CD8-positive, alpha-beta memory T cell (primary cell): ENCODE results near the gene ADGRB3. TPM values are rescaled to one million over a fixed set of nuclear protein-coding genes. Genes with fewer than 3 reads are reported as not detected.

ENCODE experiments used
- CTCF ChIA-PET: fragments of 350-600 bp; sonication (Branson Sonifier 250); formaldehyde crosslinking; loops from one replicate; lab custom pipeline; 2021; ENCODE audit warnings: antibody characterized with exemption; lab: Charles Lee
- POLR2A ChIA-PET: fragments of 350-600 bp; sonication (Branson Sonifier 250); formaldehyde crosslinking; loops from one replicate; lab custom pipeline; 2021; ENCODE audit warnings: antibody characterized with exemption; lab: Charles Lee
- DNase-seq, 5 donors: peaks; one replicate each; pipeline versions ENCODE4 v3.0.0 to v3.0.0-alpha.2; 2020 to 2022; ENCODE audit warnings: mixed read lengths in 1 of 5
- H3K27ac ChIP-seq: one replicate; pipeline ENCODE4 v1.7.0; 2013; ENCODE audit warnings: low read depth, mild to moderate bottlenecking, low read length, moderate library complexity
- H3K27me3 ChIP-seq: 2 replicates; pipeline ENCODE4 v1.7.0; 2013; ENCODE audit warnings: low read length, mild to moderate bottlenecking; ENCODE audit not compliant: insufficient read depth, poor library complexity, severe bottlenecking
- H3K36me3 ChIP-seq: 2 replicates; pipeline ENCODE4 v1.7.0; 2013; ENCODE audit warnings: mild to moderate bottlenecking, low read length, moderate library complexity; ENCODE audit not compliant: insufficient read depth
- H3K4me1 ChIP-seq: 2 replicates; pipeline ENCODE4 v1.7.0; 2013; ENCODE audit warnings: mild to moderate bottlenecking, low read length, moderate library complexity; ENCODE audit not compliant: insufficient read depth
- H3K4me3 ChIP-seq: 2 replicates; pipeline ENCODE4 v1.7.0; 2013; ENCODE audit warnings: mild to moderate bottlenecking, low read length
- H3K9me3 ChIP-seq: 2 replicates; pipeline ENCODE4 v1.7.0; 2013; ENCODE audit warnings: mild to moderate bottlenecking, low read length
- H3K27ac Mint-ChIP-seq, 8 donors: one replicate each; pipeline ENCODE4 v1.8.0; 2020 to 2021; ENCODE audit warnings: mixed read lengths in 8 of 8, mild to moderate bottlenecking in 6 of 8, inconsistent platforms in 3 of 8, moderate library complexity in 3 of 8
- H3K27me3 Mint-ChIP-seq, 2 donors: one replicate each; pipeline ENCODE4 v1.8.0; 2020 to 2021; ENCODE audit warnings: mixed read lengths in 2 of 2, mild to moderate bottlenecking in 1 of 2, moderate library complexity in 1 of 2
- H3K36me3 Mint-ChIP-seq, 3 donors: one replicate each; pipeline ENCODE4 v1.8.0; 2020 to 2021; ENCODE audit warnings: mixed read lengths in 3 of 3, inconsistent platforms in 1 of 3, mild to moderate bottlenecking in 1 of 3
- H3K4me1 Mint-ChIP-seq, 3 donors: one replicate each; pipeline ENCODE4 v1.8.0; 2020 to 2021; ENCODE audit warnings: mixed read lengths in 3 of 3, inconsistent platforms in 1 of 3, mild to moderate bottlenecking in 1 of 3
- H3K4me3 Mint-ChIP-seq, 7 donors: one replicate each; pipeline ENCODE4 v1.8.0; 2020 to 2021; ENCODE audit warnings: mixed read lengths in 7 of 7, mild to moderate bottlenecking in 6 of 7, moderate library complexity in 4 of 7, inconsistent platforms in 2 of 7
- H3K9me3 Mint-ChIP-seq, 5 donors: one replicate each; pipeline ENCODE4 v1.8.0; 2020 to 2022; ENCODE audit warnings: mixed read lengths in 5 of 5, mild to moderate bottlenecking in 3 of 5, moderate library complexity in 2 of 5, inconsistent platforms in 1 of 5
- polyA plus RNA-seq: library from polyadenylated mRNA; unstranded; fragments of 300-500 nt; fragmentation: Illumina TruSeq; gene quantifications from one replicate; pipeline ENCODE4 v1.2.3, GENCODE V29; 2021
- total RNA-seq, 2 experiments: library from RNA; stranded (reverse); gene quantifications; one replicate each; pipeline ENCODE4 v1.2.3, GENCODE V29; 2021

ADGRB3 gene
- total and polyA plus RNA-seq, 3 experiments from 2014 or later: not detected

DNA sequence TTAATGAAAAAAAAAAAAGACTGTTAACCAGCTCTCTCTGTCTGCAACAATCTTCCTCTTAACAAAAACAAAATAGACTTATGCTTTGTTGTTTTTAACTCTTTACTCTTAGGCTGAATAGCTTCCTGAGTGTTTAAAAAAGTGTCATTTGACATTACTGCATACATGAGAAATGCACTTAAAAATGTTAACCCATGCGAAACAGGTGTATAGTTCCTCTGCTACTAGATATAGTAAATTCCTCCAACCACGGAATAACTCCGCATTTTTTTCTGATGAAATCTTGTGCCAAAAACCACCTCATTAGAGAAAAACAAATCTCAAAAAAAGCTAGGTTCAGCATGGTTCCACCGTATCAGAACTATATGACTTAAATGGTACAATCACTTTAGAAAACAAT is 426.0 kb downstream of the ADGRB3 start:
- no peak for DNase-seq
- Mint-ChIP-seq H3K4me3 (no peak overlapping the region), H3K36me3 (no peaks in the 10 kb centered on the region), H3K27me3 (no peaks in the 10 kb centered on the region), H3K27ac (no peak overlapping the region), H3K9me3 (peaks cover 0 to 13% (median 3%) of the 10 kb centered on the region in 5 donors), H3K4me1 (no peaks in the 10 kb centered on the region)
- CTCF ChIA-PET: no interaction called here
- no peaks in the 10 kb centered on the region for H3K27me3 ChIP-seq
- H3K4me1 ChIP-seq: no peaks in the 10 kb centered on the region
- H3K4me3 ChIP-seq: no peak overlapping the region
- POLR2A ChIA-PET: no interaction called here
- H3K9me3 ChIP-seq: no peaks in the 10 kb centered on the region
- no peaks in the 10 kb centered on the region for H3K36me3 ChIP-seq
- H3K27ac ChIP-seq: no peak overlapping the region

DNA sequence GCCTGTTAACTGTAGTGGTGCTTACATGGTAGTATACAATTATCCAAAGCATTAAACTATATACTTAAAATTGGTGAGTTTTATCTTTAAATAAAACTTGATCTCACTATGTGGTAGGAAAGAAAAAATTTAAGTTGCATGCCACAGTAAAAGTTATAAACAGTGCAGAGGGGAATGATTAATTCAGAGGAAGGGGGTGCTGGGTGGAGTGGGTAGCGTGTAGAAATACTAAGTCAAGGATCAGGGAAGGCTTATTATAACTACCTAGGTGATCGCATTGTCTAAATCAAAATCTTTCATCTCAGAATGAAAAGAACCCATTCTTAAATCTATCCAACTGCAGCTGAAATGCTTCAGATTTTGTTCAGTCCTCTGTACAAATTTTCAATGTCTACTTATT is 428.3 kb downstream of the ADGRB3 start:
- Histone ChIP-seq H3K4me1 (no peaks in the 10 kb centered on the region), H3K9me3 (no peaks in the 10 kb centered on the region), H3K27me3 (no peaks in the 10 kb centered on the region), H3K4me3 (no peak overlapping the region), H3K27ac (no peak overlapping the region), H3K36me3 (no peaks in the 10 kb centered on the region)
- no peak for DNase-seq
- peaks cover 0 to 3% (median 2%) of the 10 kb centered on the region in 5 donors for H3K9me3 Mint-ChIP-seq
- H3K36me3 Mint-ChIP-seq: no peaks in the 10 kb centered on the region
- H3K4me1 Mint-ChIP-seq: no peaks in the 10 kb centered on the region
- ChIA-PET CTCF (no interaction called here), POLR2A (no interaction called here)
- no peak overlapping the region for H3K27ac Mint-ChIP-seq
- H3K27me3 Mint-ChIP-seq: no peaks in the 10 kb centered on the region
- H3K4me3 Mint-ChIP-seq: no peak overlapping the region

DNA sequence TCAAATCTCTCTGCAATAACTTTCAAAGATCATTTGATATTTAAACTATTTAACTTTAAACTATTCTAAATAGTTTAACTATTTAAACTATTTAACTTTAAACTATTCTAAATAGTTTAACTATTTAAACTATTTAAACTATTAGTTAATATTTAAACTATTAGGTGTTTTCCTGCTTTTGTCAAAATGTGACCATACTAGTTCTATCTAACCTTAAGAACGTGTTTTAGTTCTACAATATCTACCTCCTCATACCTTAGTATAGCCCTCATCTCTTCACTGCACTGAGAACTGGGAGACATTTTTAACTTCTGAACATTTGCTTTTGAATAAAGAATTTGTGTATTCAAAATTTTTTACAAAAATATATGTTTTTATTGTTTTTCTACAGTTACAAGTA is 429.1 kb downstream of the ADGRB3 start:
- POLR2A ChIA-PET: no interaction called here
- Histone ChIP-seq H3K36me3 (no peaks in the 10 kb centered on the region), H3K9me3 (no peaks in the 10 kb centered on the region), H3K27ac (no peak overlapping the region), H3K27me3 (no peaks in the 10 kb centered on the region), H3K4me1 (no peaks in the 10 kb centered on the region), H3K4me3 (no peak overlapping the region)
- CTCF ChIA-PET: no interaction called here
- Mint-ChIP-seq H3K36me3 (no peaks in the 10 kb centered on the region), H3K27ac (no peak overlapping the region), H3K4me1 (no peaks in the 10 kb centered on the region), H3K9me3 (peaks cover 0 to 3% (median 0%) of the 10 kb centered on the region in 5 donors), H3K4me3 (no peak overlapping the region), H3K27me3 (no peaks in the 10 kb centered on the region)
- no peak for DNase-seq

DNA sequence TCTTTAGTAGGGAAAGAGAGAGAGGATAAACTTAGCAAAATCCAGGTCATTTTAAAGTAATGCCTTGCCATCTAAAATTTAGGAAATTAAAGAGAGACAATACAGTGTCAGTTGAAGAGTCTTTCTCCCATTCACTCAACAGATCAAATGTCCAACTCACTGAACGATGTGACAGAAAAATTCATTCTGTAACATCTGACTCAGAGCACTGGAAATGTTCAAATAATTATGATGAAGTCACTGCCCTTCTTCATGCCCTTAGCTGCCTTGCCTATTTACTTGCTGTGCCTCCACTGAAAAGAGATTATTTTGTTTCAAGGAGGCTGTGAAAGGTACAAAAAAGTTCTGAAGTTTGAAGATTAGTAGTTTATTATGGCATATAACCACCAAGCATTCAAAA is 434.8 kb downstream of the ADGRB3 start:
- DNase-seq: no peak
- H3K36me3 ChIP-seq: no peaks in the 10 kb centered on the region
- Mint-ChIP-seq H3K4me1 (no peaks in the 10 kb centered on the region), H3K9me3 (no peaks in the 10 kb centered on the region), H3K27ac (no peak overlapping the region), H3K4me3 (no peak overlapping the region), H3K27me3 (no peaks in the 10 kb centered on the region), H3K36me3 (no peaks in the 10 kb centered on the region)
- POLR2A ChIA-PET: no interaction called here
- no peaks in the 10 kb centered on the region for H3K4me1 ChIP-seq
- CTCF ChIA-PET: no interaction called here
- no peak overlapping the region for H3K27ac ChIP-seq
- no peak overlapping the region for H3K4me3 ChIP-seq
- H3K9me3 ChIP-seq: no peaks in the 10 kb centered on the region
- no peaks in the 10 kb centered on the region for H3K27me3 ChIP-seq

DNA sequence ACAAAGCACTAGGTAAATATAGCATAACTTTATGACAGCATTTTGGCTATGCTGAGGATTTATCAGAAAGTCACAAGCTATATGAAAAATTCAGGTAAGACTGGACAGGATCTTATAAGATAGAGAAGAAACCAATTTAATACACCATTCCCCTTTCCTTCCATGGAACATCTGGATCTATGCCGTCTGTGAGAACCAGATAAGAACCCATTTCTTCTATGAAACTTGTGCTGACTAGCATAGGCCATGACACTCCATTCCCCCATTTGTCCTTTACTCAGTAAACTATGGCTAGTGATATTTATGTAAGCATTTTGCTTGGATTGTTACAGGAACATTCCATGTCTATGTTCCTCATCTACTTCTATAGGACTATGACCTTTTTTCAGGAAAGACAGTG is 437.7 kb downstream of the ADGRB3 start:
- H3K4me1 Mint-ChIP-seq: no peaks in the 10 kb centered on the region
- Histone ChIP-seq H3K27me3 (no peaks in the 10 kb centered on the region), H3K9me3 (no peaks in the 10 kb centered on the region), H3K4me1 (no peaks in the 10 kb centered on the region), H3K4me3 (no peak overlapping the region), H3K36me3 (no peaks in the 10 kb centered on the region), H3K27ac (no peak overlapping the region)
- CTCF ChIA-PET: no interaction called here
- H3K9me3 Mint-ChIP-seq: no peaks in the 10 kb centered on the region
- no peak for DNase-seq
- no peak overlapping the region for H3K4me3 Mint-ChIP-seq
- POLR2A ChIA-PET: no interaction called here
- H3K36me3 Mint-ChIP-seq: no peaks in the 10 kb centered on the region
- no peak overlapping the region for H3K27ac Mint-ChIP-seq
- H3K27me3 Mint-ChIP-seq: no peaks in the 10 kb centered on the region

DNA sequence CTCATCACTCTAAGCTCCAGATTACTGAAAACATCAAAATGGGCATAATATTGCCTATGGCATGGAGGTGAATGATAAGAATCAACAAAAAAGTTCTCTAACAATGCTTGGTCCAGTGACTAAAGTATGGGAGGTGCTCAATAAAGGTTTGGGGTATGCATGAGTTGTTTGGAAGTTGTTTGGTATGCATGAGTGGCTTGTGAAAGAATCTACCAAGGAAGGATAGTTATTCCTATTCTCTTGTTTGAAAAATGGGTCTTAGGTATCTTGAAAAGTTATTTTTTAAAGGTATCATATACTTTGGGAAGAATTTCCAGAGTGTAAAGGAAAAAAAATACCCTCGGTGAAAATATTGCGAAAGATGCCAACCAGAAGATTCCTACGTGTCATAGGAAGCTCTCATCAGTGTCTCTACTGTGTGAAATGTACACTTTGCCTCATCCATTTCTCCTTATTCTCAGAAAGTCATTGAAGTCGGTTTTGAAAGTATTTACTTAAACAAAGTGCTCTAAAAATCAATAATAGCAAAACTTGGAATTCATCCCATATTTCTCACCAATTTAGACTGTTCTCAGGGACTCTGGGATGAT is 449.8 kb downstream of the ADGRB3 start:
- H3K9me3 Mint-ChIP-seq: peaks cover 0 to 5% (median 3%) of the 10 kb centered on the region in 5 donors
- H3K27me3 Mint-ChIP-seq: no peaks in the 10 kb centered on the region
- no peak overlapping the region for H3K27ac ChIP-seq
- no peak overlapping the region for H3K27ac Mint-ChIP-seq
- no peaks in the 10 kb centered on the region for H3K27me3 ChIP-seq
- H3K4me1 Mint-ChIP-seq: no peaks in the 10 kb centered on the region
- H3K4me3 ChIP-seq: no peak overlapping the region
- no peaks in the 10 kb centered on the region for H3K36me3 ChIP-seq
- no peak overlapping the region for H3K4me3 Mint-ChIP-seq
- no peaks in the 10 kb centered on the region for H3K4me1 ChIP-seq
- POLR2A ChIA-PET: no interaction called here
- CTCF ChIA-PET: no interaction called here
- no peak for DNase-seq
- no peaks in the 10 kb centered on the region for H3K9me3 ChIP-seq
- no peaks in the 10 kb centered on the region for H3K36me3 Mint-ChIP-seq

DNA sequence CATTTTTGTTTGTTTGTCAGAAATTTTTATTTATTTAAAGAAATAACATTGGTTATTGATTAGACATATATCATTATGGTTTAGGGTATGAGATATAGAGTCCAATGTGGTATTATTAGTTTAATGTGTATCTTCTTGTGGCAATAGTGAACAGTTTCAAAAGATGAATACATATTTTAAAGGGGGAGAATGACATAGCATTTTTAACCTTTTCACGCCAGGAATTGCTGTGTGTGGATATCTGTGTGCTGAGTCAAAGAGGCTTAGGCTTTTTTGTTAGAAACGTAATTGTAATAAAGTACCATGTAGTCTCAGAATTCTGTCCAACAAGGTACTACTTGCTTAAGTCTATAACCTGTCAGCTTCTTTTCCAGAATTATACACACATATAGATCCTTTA is 451.6 kb downstream of the ADGRB3 start:
- Histone ChIP-seq H3K4me3 (no peak overlapping the region), H3K9me3 (no peaks in the 10 kb centered on the region), H3K27me3 (no peaks in the 10 kb centered on the region), H3K4me1 (no peaks in the 10 kb centered on the region), H3K36me3 (no peaks in the 10 kb centered on the region), H3K27ac (no peak overlapping the region)
- H3K4me1 Mint-ChIP-seq: no peaks in the 10 kb centered on the region
- H3K36me3 Mint-ChIP-seq: no peaks in the 10 kb centered on the region
- DNase-seq: no peak
- ChIA-PET POLR2A (no interaction called here), CTCF (no interaction called here)
- H3K9me3 Mint-ChIP-seq: peaks cover 0 to 6% (median 2%) of the 10 kb centered on the region in 5 donors
- H3K27ac Mint-ChIP-seq: no peak overlapping the region
- H3K27me3 Mint-ChIP-seq: no peaks in the 10 kb centered on the region
- no peak overlapping the region for H3K4me3 Mint-ChIP-seq

DNA sequence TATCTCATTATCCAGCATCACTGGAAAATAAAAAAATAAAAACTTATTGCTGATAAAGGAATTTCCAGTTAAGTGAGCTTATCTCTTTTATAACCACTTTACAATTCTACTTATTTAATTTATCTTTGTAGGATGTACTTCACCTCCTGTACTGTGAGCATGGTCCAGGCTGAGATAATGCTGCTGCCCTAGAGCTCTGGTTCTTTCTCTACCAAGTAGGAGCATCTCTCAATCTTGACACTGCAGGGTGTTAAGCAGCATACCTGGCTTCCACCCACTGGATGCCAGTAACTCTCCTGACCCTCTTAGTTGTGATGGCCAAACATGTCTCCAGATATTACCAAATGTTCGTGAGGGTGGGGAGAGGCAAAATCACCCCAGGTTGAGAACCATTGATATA is 454.5 kb downstream of the ADGRB3 start:
- Mint-ChIP-seq H3K9me3 (peaks cover 3 to 6% (median 5%) of the 10 kb centered on the region in 5 donors), H3K27me3 (no peaks in the 10 kb centered on the region), H3K4me3 (no peak overlapping the region), H3K4me1 (no peaks in the 10 kb centered on the region), H3K27ac (no peak overlapping the region), H3K36me3 (no peaks in the 10 kb centered on the region)
- Histone ChIP-seq H3K4me1 (no peaks in the 10 kb centered on the region), H3K27ac (no peak overlapping the region), H3K36me3 (no peaks in the 10 kb centered on the region), H3K27me3 (no peaks in the 10 kb centered on the region), H3K9me3 (no peaks in the 10 kb centered on the region), H3K4me3 (no peak overlapping the region)
- CTCF ChIA-PET: no interaction called here
- DNase-seq: no peak
- POLR2A ChIA-PET: no interaction called here

DNA sequence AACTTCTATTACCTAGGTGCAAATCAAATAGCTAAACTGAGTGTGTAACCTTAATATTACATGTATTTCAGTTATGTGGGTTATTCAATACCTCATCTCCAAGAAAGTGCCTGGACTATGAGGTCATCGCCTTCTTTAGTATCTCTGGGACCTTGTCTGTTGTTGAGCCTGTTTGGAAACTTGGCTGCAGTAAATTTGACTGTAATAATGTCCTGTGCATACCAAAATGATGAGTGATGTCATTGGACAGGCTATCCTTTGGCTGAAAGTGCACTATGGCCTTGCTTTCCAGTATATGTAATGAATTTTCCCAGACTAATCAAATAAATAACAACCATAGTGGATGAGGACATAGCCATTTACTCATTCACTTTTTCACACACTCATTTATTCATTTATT is 455.1 kb downstream of the ADGRB3 start:
- Mint-ChIP-seq H3K4me3 (no peak overlapping the region), H3K4me1 (no peaks in the 10 kb centered on the region), H3K27ac (no peak overlapping the region), H3K27me3 (no peaks in the 10 kb centered on the region), H3K36me3 (no peaks in the 10 kb centered on the region), H3K9me3 (peaks cover 3 to 6% (median 5%) of the 10 kb centered on the region in 5 donors)
- Histone ChIP-seq H3K9me3 (no peaks in the 10 kb centered on the region), H3K27me3 (no peaks in the 10 kb centered on the region), H3K4me1 (no peaks in the 10 kb centered on the region), H3K27ac (no peak overlapping the region), H3K36me3 (no peaks in the 10 kb centered on the region), H3K4me3 (no peak overlapping the region)
- ChIA-PET POLR2A (no interaction called here), CTCF (no interaction called here)
- DNase-seq: no peak
